Progenitor cell of endocrine pancreas (in vitro differentiated cells): ENCODE results near the gene ADAM10. TPM values are rescaled to one million over a fixed set of nuclear protein-coding genes. Genes with fewer than 3 reads are reported as not detected.

Experiments
- DNase-seq: peaks from one replicate; pipeline ENCODE4 v3.0.0; 2021; ENCODE audit warnings: low spot score; ENCODE audit not compliant: unreplicated experiment
- H3K27ac Mint-ChIP-seq: 2 replicates; pipeline ENCODE4 v1.8.0; 2021; ENCODE audit warnings: mild to moderate bottlenecking, moderate library complexity, mixed read lengths
- H3K27me3 Mint-ChIP-seq: 2 replicates; pipeline ENCODE4 v1.8.0; 2021; ENCODE audit warnings: mixed read lengths
- H3K36me3 Mint-ChIP-seq: 2 replicates; pipeline ENCODE4 v1.8.0; 2022; ENCODE audit warnings: mixed read lengths; ENCODE audit not compliant: insufficient read depth
- H3K4me1 Mint-ChIP-seq: 2 replicates; pipeline ENCODE4 v1.8.0; 2021; ENCODE audit warnings: low read depth, mixed read lengths
- H3K4me3 Mint-ChIP-seq: 2 replicates; pipeline ENCODE4 v1.8.0; 2021; ENCODE audit warnings: low read depth, mild to moderate bottlenecking, moderate library complexity, mixed read lengths
- H3K9me3 Mint-ChIP-seq: 2 replicates; pipeline ENCODE4 v1.8.0; 2021; ENCODE audit warnings: low read depth, mixed read lengths
- CTCF ChIP-seq: fragments of 200-600 bp; sonication (generic); IDR thresholded peaks from one replicate; pipeline ENCODE4 v1.5.0; 2021; ENCODE audit warnings: antibody characterized with exemption, mild to moderate bottlenecking; ENCODE audit not compliant: unreplicated experiment
- total RNA-seq: library from RNA; stranded (reverse); gene quantifications from 2 replicates; pipeline ENCODE4 v1.2.1, GENCODE V29; 2021

The ADAM10 gene
- total RNA-seq, 1 donor from 2014 or later = 237 TPM

- Mint-ChIP-seq H3K27me3 (no peaks in the 10 kb centered on the region), H3K9me3 (no peaks in the 10 kb centered on the region), H3K4me3 (no peak overlapping the region), H3K27ac (no peak overlapping the region), H3K36me3 (no peaks in the 10 kb centered on the region), H3K4me1 (peaks cover 7% of the 10 kb centered on the region)
- TF ChIP-seq CTCF = no peak
- DNase-seq = no peak
These were observed 187.4 kb downstream of the ADAM10 start for GRCh38 chr15:58562135-58562534.

- Mint-ChIP-seq H3K9me3 (no peaks in the 10 kb centered on the region), H3K27ac (no peak overlapping the region), H3K27me3 (no peaks in the 10 kb centered on the region), H3K4me3 (no peak overlapping the region), H3K4me1 (peaks cover 7% of the 10 kb centered on the region), H3K36me3 (no peaks in the 10 kb centered on the region)
- no peak for DNase-seq
- no peak for TF ChIP-seq CTCF
These were observed 188.2 kb downstream of the ADAM10 start for GRCh38 chr15:58561321-58561720.

GRCh38 chr15:58559904-58560588, 189.5 kb downstream of the ADAM10 start:
- Mint-ChIP-seq H3K27ac (no peak overlapping the region), H3K36me3 (no peaks in the 10 kb centered on the region), H3K4me3 (no peak overlapping the region), H3K4me1 (peaks cover 10% of the 10 kb centered on the region), H3K9me3 (no peaks in the 10 kb centered on the region), H3K27me3 (peaks cover 2% of the 10 kb centered on the region)
- TF ChIP-seq CTCF = no peak
- DNase-seq = no peak

- Mint-ChIP-seq H3K36me3 (no peaks in the 10 kb centered on the region), H3K9me3 (no peaks in the 10 kb centered on the region), H3K4me1 (peaks cover 12% of the 10 kb centered on the region), H3K4me3 (no peak overlapping the region), H3K27me3 (peaks cover 6% of the 10 kb centered on the region), H3K27ac (no peak overlapping the region)
- TF ChIP-seq CTCF = no peak
- no peak for DNase-seq
These were observed 190.7 kb downstream of the ADAM10 start for GRCh38 chr15:58558777-58559176.

- no peaks in the 10 kb centered on the region for H3K9me3 Mint-ChIP-seq
- TF ChIP-seq CTCF = no peak
- H3K4me3 Mint-ChIP-seq = no peak overlapping the region
- no peak overlapping the region for H3K27ac Mint-ChIP-seq
- no peaks in the 10 kb centered on the region for H3K36me3 Mint-ChIP-seq
- peaks cover 22% of the 10 kb centered on the region for H3K27me3 Mint-ChIP-seq
- DNase-seq = no peak
- H3K4me1 Mint-ChIP-seq = peaks cover 17% of the 10 kb centered on the region
These were observed 193.0 kb downstream of the ADAM10 start for GRCh38 chr15:58556541-58556940.
